HG03045 (cell line): Measurements from ENCODE around the gene SMIM36.
"Not testable (repeated sequence)": the region's sequence is repeated elsewhere in the genome, so short reads cannot be mapped to it uniquely, and the experiment has no call there.

Experiments
- ATAC-seq: cut with Tn5 transposase; IDR thresholded peaks from one replicate; pipeline ENCODE4 v1.9.1; 2021; ENCODE audit warnings: mild to moderate bottlenecking, moderate library complexity; ENCODE audit not compliant: unreplicated experiment

Gene SMIM36

DNA sequence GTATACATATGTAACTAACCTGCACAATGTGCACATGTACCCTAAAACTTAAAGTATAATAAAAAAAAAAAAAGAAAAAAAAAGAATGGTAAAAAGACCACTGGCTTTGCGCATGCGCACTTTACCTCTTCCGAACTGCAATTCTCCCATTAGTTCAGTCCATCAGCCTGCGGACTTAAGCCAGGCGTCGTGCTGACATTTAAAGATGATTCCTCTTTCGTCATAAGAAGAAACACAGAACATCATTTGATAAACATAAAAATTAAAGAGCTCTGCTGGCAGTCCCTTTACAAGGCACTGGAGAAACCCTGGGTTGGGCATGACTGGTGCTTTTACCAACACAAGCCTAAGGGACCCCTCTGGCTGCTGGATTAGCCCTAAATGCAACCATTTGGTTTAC is 3.6 kb downstream of the SMIM36 start:
- not testable (repeated sequence) for ATAC-seq

DNA sequence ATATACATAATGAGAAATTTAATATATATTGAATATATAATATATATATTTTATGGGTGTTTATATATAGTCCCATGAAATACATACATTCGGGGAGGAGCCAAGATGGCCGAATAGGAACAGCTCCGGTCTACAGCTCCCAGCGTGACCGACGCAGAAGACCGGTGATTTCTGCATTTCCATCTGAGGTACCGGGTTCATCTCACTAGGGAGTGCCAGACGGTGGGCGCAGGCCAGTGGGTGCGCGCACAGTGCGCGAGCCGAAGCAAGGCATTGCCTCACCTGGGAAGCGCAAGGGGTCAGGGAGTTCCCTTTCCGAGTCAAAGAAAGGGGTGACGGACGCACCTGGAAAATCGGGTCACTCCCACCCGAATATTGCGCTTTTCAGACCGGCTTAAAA is 9.6 kb downstream of the SMIM36 start:
- not testable (repeated sequence) for ATAC-seq

GRCh38 chr17:55500103-55500502 is 11.1 kb downstream of the SMIM36 start:
- ATAC-seq, result no peak

GRCh38 chr17:55496094-55496881 is 15.0 kb downstream of the SMIM36 start:
- ATAC-seq, result no peak

- no peak for ATAC-seq
Measured at GRCh38 chr17:55495239-55495638, 16.0 kb downstream of the SMIM36 start.

DNA sequence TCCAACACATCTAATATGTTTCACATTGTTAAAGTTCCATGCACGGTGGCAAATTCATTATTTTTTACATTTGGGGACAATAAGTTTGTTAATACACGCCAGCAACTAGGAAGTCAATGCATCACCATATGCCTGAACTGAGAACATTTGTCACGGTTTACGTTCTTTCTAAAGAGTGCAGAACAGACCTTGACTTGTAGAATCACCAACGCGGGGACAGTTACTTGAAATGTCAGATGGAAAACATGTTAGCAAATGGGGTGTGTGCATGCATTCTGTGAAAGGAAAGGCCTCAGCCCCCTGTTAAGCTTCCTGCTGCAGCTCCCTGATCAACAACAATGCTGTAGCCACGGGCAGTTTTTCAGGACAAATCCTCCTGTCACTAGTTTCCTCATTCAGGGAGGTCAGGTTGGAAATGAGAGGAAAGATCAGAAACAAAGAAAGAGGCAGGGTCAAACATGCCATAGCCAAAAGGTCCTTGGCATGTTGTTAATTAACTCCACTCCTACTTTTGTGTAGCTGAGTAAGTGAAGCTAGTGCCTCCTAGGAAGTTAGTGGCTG is 18.4 kb downstream of the SMIM36 start:
- no peak for ATAC-seq

- ATAC-seq, result no peak
Measured at GRCh38 chr17:55490376-55490775, 20.9 kb downstream of the SMIM36 start.

DNA sequence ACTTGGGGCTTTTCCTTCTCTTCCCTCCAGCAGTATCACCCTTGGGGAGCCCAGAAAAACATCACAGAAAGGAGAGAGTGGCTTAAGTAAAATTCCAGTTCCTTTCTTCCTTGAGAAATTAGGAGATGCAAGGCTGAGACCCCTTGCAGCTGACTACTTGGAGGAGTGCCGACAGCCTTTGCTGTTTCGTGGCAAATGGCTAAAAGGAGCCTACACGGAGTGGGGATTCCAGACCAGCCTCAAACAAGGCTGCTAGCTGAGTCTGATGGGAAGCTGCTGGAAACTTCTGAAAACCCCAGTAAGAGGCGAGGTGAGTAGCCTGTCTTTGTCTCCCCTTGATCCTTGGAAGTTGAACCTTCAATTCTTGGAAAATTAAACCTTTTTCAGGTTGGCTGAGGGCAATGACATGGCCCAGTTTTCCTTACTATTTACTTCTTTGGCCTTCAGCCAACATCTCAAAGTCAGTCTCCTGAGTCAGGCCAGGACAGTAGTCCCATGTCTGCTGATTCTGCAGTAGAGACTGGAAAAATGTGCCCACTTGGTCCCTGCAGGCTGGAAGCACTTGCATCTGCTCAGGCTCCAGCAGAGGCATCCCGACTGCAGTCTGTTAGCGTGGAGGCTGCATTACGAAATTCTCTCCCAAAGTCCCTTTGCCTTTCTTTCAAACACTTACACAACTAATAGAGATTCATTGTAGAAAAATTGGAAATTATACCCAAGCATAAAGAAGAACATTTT is 23.4 kb downstream of the SMIM36 start:
- no peak for ATAC-seq

DNA sequence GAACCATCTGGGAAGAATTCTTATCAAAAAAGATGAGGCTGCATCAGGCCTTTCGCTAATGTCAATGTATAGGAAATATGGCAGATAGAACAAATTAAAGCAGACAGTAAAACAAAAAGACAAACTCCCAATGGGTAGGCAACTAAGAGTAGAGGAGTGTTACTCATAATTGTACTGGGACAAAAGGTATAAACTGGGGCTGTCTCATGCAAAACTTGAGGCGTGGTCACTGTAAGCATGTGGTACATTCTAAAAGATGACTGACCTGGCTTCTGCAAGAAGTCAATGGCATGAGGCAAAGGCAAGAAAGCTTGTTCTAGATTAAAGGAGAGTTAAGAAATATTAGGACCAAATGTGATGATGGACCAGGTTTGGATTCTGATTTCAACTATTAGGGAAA is 26.7 kb downstream of the SMIM36 start:
- no peak for ATAC-seq

DNA sequence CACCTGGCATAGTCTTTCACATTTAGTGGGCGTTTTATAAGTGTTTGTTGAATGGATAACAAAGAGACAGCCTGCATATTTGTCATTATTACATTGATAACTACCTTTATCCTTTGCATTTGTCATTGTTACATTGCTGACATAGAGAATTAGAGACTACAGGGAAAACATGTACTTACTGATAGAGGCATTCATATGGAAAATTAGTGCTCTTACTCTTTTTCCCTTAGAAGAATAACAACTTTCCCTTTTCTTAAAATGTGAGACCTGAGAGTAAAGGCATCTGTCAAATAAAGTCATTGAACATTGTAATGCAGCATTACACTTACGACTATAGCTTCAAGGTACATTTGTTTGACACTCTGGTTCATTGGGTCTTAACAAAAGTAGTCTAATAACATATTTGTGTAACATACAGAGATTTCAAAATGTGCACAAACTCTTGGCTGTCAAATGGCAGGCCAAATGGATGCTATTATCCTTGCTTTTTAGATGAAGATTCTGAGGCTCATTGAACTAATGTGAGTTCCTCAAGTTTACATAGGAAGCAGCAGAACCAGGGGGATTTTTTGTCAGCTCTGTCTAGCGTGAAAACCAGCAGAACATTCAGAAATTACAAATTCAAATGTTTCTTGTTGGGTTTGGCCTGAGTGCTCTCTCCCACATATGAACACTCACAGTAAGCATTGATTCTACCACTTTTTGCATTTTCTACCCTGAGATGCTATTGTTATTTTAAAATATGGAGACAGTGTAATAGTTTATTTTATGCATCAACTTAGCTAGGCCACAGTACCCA is 28.5 kb downstream of the SMIM36 start:
- ATAC-seq, result no peak

DNA sequence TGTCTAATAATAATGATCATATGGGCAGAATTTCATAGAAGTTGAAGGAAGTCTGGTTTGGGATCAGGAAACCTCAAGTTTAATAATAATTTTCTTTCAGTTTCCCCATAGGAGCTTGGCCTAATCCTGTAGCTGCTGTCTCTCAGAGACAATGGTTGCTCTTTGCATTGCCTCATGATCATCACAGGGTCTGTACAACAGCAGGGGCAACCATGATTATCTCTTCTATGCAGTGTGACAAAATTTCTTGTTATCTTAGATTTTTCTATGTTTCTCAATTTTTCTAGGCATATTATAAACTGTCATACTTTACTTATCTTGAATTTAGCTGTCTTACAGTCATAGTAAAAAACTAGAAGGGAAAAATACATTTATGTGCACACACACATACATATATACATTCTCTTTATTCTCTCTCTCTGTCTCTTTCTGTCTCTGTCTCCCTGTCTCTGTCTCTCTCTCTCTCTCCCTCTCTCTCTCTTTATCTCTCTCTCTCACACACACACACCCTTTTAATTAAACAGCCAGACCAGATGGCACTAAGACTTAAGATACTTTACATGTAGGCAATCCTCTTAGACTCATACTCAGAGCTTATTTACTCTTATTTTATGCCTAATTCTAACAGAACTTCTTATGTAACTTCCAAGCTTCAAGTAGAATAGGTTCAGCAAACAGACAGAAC is 30.5 kb downstream of the SMIM36 start:
- ATAC-seq, result no peak

DNA sequence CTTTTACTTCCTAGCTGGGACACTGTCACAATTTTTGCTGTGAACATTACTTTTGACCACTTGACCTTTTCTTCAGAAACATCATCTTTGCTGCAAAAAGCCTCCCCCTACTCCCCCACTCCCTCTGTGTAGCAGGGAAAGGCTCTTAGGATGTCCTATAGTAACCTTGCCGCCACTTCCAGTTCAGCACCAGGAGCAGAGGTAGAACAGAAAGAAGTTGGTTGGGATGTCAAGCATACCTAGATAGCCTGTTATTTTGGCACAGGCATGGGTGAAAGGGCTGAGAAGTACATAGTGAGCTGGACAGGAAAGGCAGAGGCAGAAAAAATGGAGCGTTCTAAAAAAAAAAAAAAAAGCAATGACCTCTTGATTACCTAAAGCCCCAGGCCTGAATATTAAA is 31.3 kb downstream of the SMIM36 start:
- ATAC-seq, result no peak

GRCh38 chr17:55478971-55479370 is 32.3 kb downstream of the SMIM36 start:
- no peak for ATAC-seq

- no peak for ATAC-seq
Measured at GRCh38 chr17:55466671-55467070, 44.6 kb downstream of the SMIM36 start.

DNA sequence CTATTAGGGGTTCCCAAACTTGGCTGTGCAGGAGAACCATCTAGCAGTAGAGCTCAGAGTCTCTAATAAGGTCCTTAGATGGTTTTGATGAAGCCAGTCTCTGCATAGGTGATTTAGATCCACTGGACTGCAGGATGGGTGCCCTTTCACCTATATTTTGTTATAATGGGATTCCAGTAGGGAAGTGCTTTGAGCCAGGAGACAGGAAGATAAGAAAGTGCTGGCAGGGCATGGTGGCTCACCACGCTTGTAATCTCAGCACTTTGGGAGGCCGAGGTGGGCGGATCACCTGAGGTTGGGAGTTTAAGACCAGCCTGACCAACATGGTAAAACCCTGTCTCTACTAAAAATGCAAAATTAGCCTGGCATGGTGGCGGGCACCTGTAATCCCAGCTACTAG is 45.5 kb downstream of the SMIM36 start:
- not testable (repeated sequence) for ATAC-seq

DNA sequence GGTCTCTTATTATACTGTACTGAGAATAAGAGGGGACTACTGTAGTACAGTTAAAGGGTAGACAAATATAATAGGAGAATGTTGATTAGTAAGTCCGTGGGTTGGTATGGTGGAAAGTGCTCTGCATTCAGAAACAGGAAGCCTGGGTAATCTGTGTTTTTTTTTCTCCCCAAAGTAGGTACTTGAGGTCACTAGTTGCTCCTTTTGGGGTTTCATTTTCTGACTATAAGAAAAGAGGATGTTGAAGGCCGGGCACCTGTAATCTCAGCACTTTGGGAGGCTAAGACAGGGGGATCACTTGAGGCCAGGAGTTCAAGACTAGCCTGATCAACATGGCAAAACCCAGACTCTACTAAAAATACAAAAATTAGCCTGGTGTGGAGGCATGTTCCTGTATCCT is 47.7 kb downstream of the SMIM36 start:
- peak; percentile 55 for ATAC-seq

DNA sequence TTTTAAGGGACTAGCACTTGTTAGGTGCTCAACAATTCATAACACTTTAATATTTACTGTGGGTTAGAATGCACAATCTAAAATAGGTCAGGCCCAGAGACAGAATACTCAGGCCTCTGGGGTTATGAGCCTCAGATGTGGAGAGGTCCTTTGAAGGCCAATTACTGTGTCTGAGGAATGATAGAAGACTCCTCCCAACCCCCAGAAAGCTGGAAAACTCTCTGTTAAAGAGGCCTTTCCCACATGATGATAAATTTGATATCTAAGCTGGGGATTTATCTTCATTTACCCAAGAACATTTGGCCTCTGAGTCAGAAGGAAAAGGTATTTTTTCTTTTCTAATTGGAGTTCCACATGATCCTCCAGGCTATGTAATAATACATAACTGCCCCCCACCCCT is 48.5 kb downstream of the SMIM36 start:
- ATAC-seq, result no peak

DNA sequence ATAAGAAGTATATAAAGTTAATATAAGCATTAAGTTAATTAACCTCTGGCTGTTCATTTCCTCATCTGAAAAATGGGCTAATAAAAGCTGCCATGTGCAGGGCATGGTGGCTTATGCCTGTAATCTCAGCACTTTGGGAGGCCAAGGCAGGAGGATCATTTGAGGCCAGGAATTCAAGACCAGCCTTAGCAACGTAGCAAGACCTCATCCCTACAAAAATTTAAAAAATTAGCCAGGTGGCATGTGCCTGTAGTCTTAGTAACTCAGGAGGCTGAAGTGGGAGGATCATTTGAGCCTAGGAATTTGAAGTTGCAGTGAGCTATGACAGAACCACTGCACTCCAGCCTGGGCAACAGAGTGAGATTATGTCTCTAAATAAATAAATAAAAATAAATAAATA is 49.0 kb downstream of the SMIM36 start:
- ATAC-seq, result no peak

DNA sequence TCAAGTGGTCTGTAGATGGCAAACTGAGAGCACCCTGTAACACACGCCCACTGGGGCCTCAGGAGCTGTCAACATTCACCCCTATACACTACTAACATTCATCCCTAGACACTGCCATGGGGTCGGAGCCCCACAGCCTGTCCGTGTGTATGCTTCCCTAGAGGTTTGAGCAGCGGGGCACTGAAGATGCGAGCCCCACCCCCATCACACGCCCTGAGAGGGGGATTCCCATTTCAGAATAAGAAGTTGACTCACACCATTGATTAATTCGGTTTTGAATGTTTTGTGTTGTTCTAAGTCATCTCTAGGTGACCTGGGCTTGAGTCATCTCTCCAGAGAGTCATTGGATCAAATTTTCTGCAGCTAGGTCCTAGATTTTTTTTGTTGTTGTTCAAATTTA is 52.3 kb downstream of the SMIM36 start:
- ATAC-seq, result no peak

DNA sequence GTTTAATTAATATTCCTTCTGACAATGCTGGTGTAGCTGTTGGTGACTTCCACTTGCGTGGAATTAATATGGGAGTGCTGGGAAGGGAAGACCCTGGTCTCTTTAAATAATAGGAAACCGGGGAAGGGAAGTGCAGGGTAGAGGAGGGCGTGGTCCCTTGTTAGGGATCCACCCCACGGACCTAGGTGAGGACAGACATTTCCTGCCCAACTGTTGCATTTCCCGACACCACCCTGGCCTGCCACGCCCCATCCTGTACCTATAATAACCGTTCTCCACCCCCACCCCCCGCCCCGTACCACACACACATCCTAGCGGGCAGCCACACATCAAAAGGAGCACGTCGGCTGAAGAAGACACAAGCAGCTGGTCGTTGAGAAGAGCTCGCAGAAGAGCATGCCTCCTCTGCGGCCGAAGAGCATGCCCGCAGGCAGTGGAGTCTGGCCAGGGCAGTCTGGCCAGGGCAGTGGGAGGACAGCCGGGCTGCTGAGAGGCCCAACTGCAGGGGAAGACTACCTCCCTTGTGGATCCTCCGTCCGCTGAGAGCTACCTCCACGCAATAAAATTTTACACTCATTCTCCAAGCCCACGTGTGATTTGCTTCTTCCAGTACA is 52.9 kb downstream of the SMIM36 start:
- no peak for ATAC-seq
